BLaER1 (cell line): ENCODE measurements around the gene SPATA13.
A peak's percentile ranks its signal among the peaks of the same experiment; 100 is the strongest.

Experiments
- H3K27ac ChIP-seq: shearing (Covaris generic); formaldehyde crosslinking; 2 replicates; pipeline ENCODE4 v1.8.1; 2022
- H3K27me3 ChIP-seq: shearing (Covaris generic); formaldehyde crosslinking; 2 replicates; pipeline ENCODE4 v1.8.1; 2022
- H3K36me3 ChIP-seq: shearing (Covaris generic); formaldehyde crosslinking; 2 replicates; pipeline ENCODE4 v1.8.1; 2022
- H3K4me1 ChIP-seq: shearing (Covaris generic); formaldehyde crosslinking; 2 replicates; pipeline ENCODE4 v1.8.1; 2022
- H3K4me2 ChIP-seq: shearing (Covaris generic); formaldehyde crosslinking; 2 replicates; pipeline ENCODE4 v1.8.1; 2022
- H3K4me3 ChIP-seq: shearing (Covaris generic); formaldehyde crosslinking; 2 replicates; pipeline ENCODE4 v1.8.1; 2022
- H3K9ac ChIP-seq: shearing (Covaris generic); formaldehyde crosslinking; 2 replicates; pipeline ENCODE4 v1.8.1; 2022
- H3K9me3 ChIP-seq: shearing (Covaris generic); formaldehyde crosslinking; 2 replicates; pipeline ENCODE4 v1.8.1; 2022
- H4K20me1 ChIP-seq: shearing (Covaris generic); formaldehyde crosslinking; 2 replicates; pipeline ENCODE4 v1.8.1; 2022
- Cebpa-rat ChIP-seq: shearing (Covaris generic); IDR thresholded peaks from 2 replicates; pipeline ENCODE4 v1.8.1; 2022

The SPATA13 gene

GRCh38 chr13:24217601-24218281, 57.2 kb downstream of the SPATA13 start:
- no peaks in the 10 kb centered on the region for H3K9me3 ChIP-seq
- H3K27me3 ChIP-seq, result no peaks in the 10 kb centered on the region
- no peak for TF ChIP-seq Cebpa-rat
- no peaks in the 10 kb centered on the region for H4K20me1 ChIP-seq
- peak overlapping the region; percentile 23 for H3K27ac ChIP-seq
- H3K4me1 ChIP-seq, result peaks cover 46% of the 10 kb centered on the region
- no peak overlapping the region for H3K9ac ChIP-seq
- peak overlapping the region; percentile 52 for H3K4me2 ChIP-seq
- H3K36me3 ChIP-seq, result no peaks in the 10 kb centered on the region
- H3K4me3 ChIP-seq, result no peak overlapping the region

GRCh38 chr13:24218338-24218737, 57.8 kb downstream of the SPATA13 start:
- Histone ChIP-seq H3K9ac (no peak overlapping the region), H4K20me1 (no peaks in the 10 kb centered on the region), H3K4me3 (no peak overlapping the region), H3K4me2 (peak overlapping the region; percentile 52; the same call in 1 of the 2 replicates), H3K36me3 (no peaks in the 10 kb centered on the region), H3K27me3 (no peaks in the 10 kb centered on the region), H3K27ac (no peak overlapping the region; the same call in 1 of the 2 replicates), H3K4me1 (peaks cover 52% of the 10 kb centered on the region), H3K9me3 (no peaks in the 10 kb centered on the region)
- TF ChIP-seq Cebpa-rat, result no peak

GRCh38 chr13:24218977-24219376, 58.5 kb downstream of the SPATA13 start:
- Histone ChIP-seq H3K4me1 (peaks cover 57% of the 10 kb centered on the region), H3K27me3 (no peaks in the 10 kb centered on the region), H3K4me2 (no peak overlapping the region), H3K4me3 (no peak overlapping the region), H3K27ac (no peak overlapping the region), H3K9me3 (no peaks in the 10 kb centered on the region), H4K20me1 (no peaks in the 10 kb centered on the region), H3K9ac (no peak overlapping the region), H3K36me3 (no peaks in the 10 kb centered on the region)
- no peak for TF ChIP-seq Cebpa-rat

- no peaks in the 10 kb centered on the region for H3K27me3 ChIP-seq
- H3K36me3 ChIP-seq, result no peaks in the 10 kb centered on the region
- no peaks in the 10 kb centered on the region for H3K9me3 ChIP-seq
- no peak for TF ChIP-seq Cebpa-rat
- H3K4me2 ChIP-seq, result no peak overlapping the region
- no peak overlapping the region for H3K27ac ChIP-seq
- H3K4me3 ChIP-seq, result no peak overlapping the region
- H3K4me1 ChIP-seq, result peaks cover 51% of the 10 kb centered on the region
- 0 out of 2 replicates have a peak, but pooled peaks cover 3% of the 10 kb centered on the region for H4K20me1 ChIP-seq
- H3K9ac ChIP-seq, result no peak overlapping the region
These were observed 59.7 kb downstream of the SPATA13 start for GRCh38 chr13:24220086-24220703.

GRCh38 chr13:24221007-24221406, 60.5 kb downstream of the SPATA13 start:
- Histone ChIP-seq H3K27ac (no peak overlapping the region), H4K20me1 (0 out of 2 replicates have a peak, but pooled peaks cover 5% of the 10 kb centered on the region), H3K4me3 (no peak overlapping the region), H3K4me2 (no peak overlapping the region), H3K27me3 (no peaks in the 10 kb centered on the region), H3K9ac (no peak overlapping the region), H3K9me3 (no peaks in the 10 kb centered on the region), H3K4me1 (peaks cover 43% of the 10 kb centered on the region), H3K36me3 (no peaks in the 10 kb centered on the region; the same call in 1 of the 2 replicates)
- TF ChIP-seq Cebpa-rat, result no peak

GRCh38 chr13:24222756-24223155, 62.2 kb downstream of the SPATA13 start:
- H3K9ac ChIP-seq, result no peak overlapping the region
- H3K4me3 ChIP-seq, result no peak overlapping the region
- H3K36me3 ChIP-seq, result no peaks in the 10 kb centered on the region; the same call in 1 of the 2 replicates
- peaks cover 26% of the 10 kb centered on the region for H3K4me1 ChIP-seq
- no peaks in the 10 kb centered on the region for H3K27me3 ChIP-seq
- 0 out of 2 replicates have a peak, but pooled peaks cover 5% of the 10 kb centered on the region for H4K20me1 ChIP-seq
- no peak overlapping the region for H3K4me2 ChIP-seq
- TF ChIP-seq Cebpa-rat, result no peak
- H3K9me3 ChIP-seq, result no peaks in the 10 kb centered on the region
- H3K27ac ChIP-seq, result no peak overlapping the region

GRCh38 chr13:24223341-24224231, 63.1 kb downstream of the SPATA13 start:
- Histone ChIP-seq H4K20me1 (0 out of 2 replicates have a peak, but pooled peaks cover 5% of the 10 kb centered on the region), H3K36me3 (no peaks in the 10 kb centered on the region; the same call in 1 of the 2 replicates), H3K4me2 (peak overlapping the region; percentile 78), H3K4me3 (no peak overlapping the region), H3K9ac (0 out of 2 replicates have a peak overlapping the region, but pooled peaks have one; percentile 15), H3K4me1 (peaks cover 18% of the 10 kb centered on the region), H3K27ac (no peak overlapping the region), H3K27me3 (no peaks in the 10 kb centered on the region), H3K9me3 (no peaks in the 10 kb centered on the region)
- TF ChIP-seq Cebpa-rat, result no peak

- Histone ChIP-seq H3K4me2 (peak overlapping the region; percentile 78), H4K20me1 (0 out of 2 replicates have a peak, but pooled peaks cover 5% of the 10 kb centered on the region), H3K4me3 (no peak overlapping the region), H3K27me3 (no peaks in the 10 kb centered on the region), H3K9me3 (no peaks in the 10 kb centered on the region), H3K27ac (no peak overlapping the region), H3K36me3 (no peaks in the 10 kb centered on the region; the same call in 1 of the 2 replicates), H3K9ac (0 out of 2 replicates have a peak overlapping the region, but pooled peaks have one; percentile 15), H3K4me1 (peaks cover 18% of the 10 kb centered on the region)
- no peak for TF ChIP-seq Cebpa-rat
These were observed 63.7 kb downstream of the SPATA13 start for GRCh38 chr13:24224232-24224680.

GRCh38 chr13:24225062-24225461, 64.5 kb downstream of the SPATA13 start:
- Histone ChIP-seq H3K9ac (no peak overlapping the region), H3K4me3 (no peak overlapping the region), H3K36me3 (no peaks in the 10 kb centered on the region; the same call in 1 of the 2 replicates), H3K4me2 (no peak overlapping the region), H4K20me1 (0 out of 2 replicates have a peak, but pooled peaks cover 5% of the 10 kb centered on the region), H3K4me1 (peaks cover 18% of the 10 kb centered on the region), H3K27ac (no peak overlapping the region), H3K27me3 (no peaks in the 10 kb centered on the region), H3K9me3 (no peaks in the 10 kb centered on the region)
- TF ChIP-seq Cebpa-rat, result no peak
